ENCODE data around the gene OR14I1.

OR14I1 gene

GRCh38 chr1:248702714-248703113 lies at the start of gene OR14I1:
Gene OR14I1 (minus strand): TSS chr1:248702766.
- H3K4me3 ChIP-seq (ENCODE audit: low read depth, low read length) = no peak within 1 kb of the TSS
- DNase-seq (ENCODE audit: low read depth) = no peak

GRCh38 chr1:248751635-248752034 lies 49.1 kb upstream of the OR14I1 start:
- no peak overlapping the region for H3K4me3 ChIP-seq (ENCODE audit: low read depth, low read length)
- no peak for DNase-seq (ENCODE audit: low read depth)

- DNase-seq (ENCODE audit: low read depth) = no peak
- H3K4me3 ChIP-seq (ENCODE audit: low read depth, low read length) = no peak overlapping the region
Measured at GRCh38 chr1:248751142-248751541, 48.6 kb upstream of the OR14I1 start.

GRCh38 chr1:248750496-248750895 lies 47.9 kb upstream of the OR14I1 start:
- DNase-seq (ENCODE audit: low read depth) = no peak

GRCh38 chr1:248748211-248748610 lies 45.6 kb upstream of the OR14I1 start:
- no peak for DNase-seq (ENCODE audit: low read depth)
- H3K4me3 ChIP-seq (ENCODE audit: low read depth, low read length) = no peak overlapping the region

More at GRCh38 chr1:248750496-248750895, 47.9 kb upstream of the OR14I1 start:
- H3K4me3 ChIP-seq (ENCODE audit: low read depth, low read length) = no peak overlapping the region

- DNase-seq (ENCODE audit: low read depth) = no peak
Measured at GRCh38 chr1:248740876-248741275, 38.3 kb upstream of the OR14I1 start.

GRCh38 chr1:248739572-248740205 lies 37.1 kb upstream of the OR14I1 start:
- H3K4me3 ChIP-seq (ENCODE audit: low read depth, low read length) = no peak overlapping the region
- DNase-seq (ENCODE audit: low read depth) = no peak

More at GRCh38 chr1:248740876-248741275, 38.3 kb upstream of the OR14I1 start:
- H3K4me3 ChIP-seq (ENCODE audit: low read depth, low read length) = no peak overlapping the region

GRCh38 chr1:248737457-248737856 lies 34.9 kb upstream of the OR14I1 start:
- no peak for DNase-seq (ENCODE audit: low read depth)
- H3K4me3 ChIP-seq (ENCODE audit: low read depth, low read length) = no peak overlapping the region

- H3K4me3 ChIP-seq (ENCODE audit: low read depth, low read length) = no peak overlapping the region
- DNase-seq (ENCODE audit: low read depth) = no peak
Measured at GRCh38 chr1:248736977-248737376, 34.4 kb upstream of the OR14I1 start.

GRCh38 chr1:248733566-248733965 lies 31.0 kb upstream of the OR14I1 start:
- no peak overlapping the region for H3K4me3 ChIP-seq (ENCODE audit: low read depth, low read length)
- no peak for DNase-seq (ENCODE audit: low read depth)

GRCh38 chr1:248730507-248731335 lies 28.2 kb upstream of the OR14I1 start:
- no peak for DNase-seq (ENCODE audit: low read depth)
- no peak overlapping the region for H3K4me3 ChIP-seq (ENCODE audit: low read depth, low read length)

GRCh38 chr1:248714248-248714647 lies 11.7 kb upstream of the OR14I1 start:
- no peak overlapping the region for H3K4me3 ChIP-seq (ENCODE audit: low read depth, low read length)
- no peak for DNase-seq (ENCODE audit: low read depth)

- DNase-seq (ENCODE audit: low read depth) = no peak
- H3K4me3 ChIP-seq (ENCODE audit: low read depth, low read length) = no peak overlapping the region
Measured at GRCh38 chr1:248710305-248710900, 7.8 kb upstream of the OR14I1 start.

- no peak overlapping the region for H3K4me3 ChIP-seq (ENCODE audit: low read depth, low read length)
- no peak for DNase-seq (ENCODE audit: low read depth)
Measured at GRCh38 chr1:248704606-248705005, 2.0 kb upstream of the OR14I1 start.

- no peak for DNase-seq (ENCODE audit: low read depth)
- no peak overlapping the region for H3K4me3 ChIP-seq (ENCODE audit: low read depth, low read length)
Measured at GRCh38 chr1:248703674-248704073, 1.1 kb upstream of the OR14I1 start.

- no peak overlapping the region for H3K4me3 ChIP-seq (ENCODE audit: low read depth, low read length)
- DNase-seq (ENCODE audit: low read depth) = no peak
Measured at GRCh38 chr1:248699099-248699498, 3.5 kb downstream of the OR14I1 start.

GRCh38 chr1:248697907-248698306 lies 4.7 kb downstream of the OR14I1 start:
- H3K4me3 ChIP-seq (ENCODE audit: low read depth, low read length) = no peak overlapping the region

GRCh38 chr1:248696774-248697173 lies 5.8 kb downstream of the OR14I1 start:
- H3K4me3 ChIP-seq (ENCODE audit: low read depth, low read length) = no peak overlapping the region

More at GRCh38 chr1:248697907-248698306, 4.7 kb downstream of the OR14I1 start:
- no peak for DNase-seq (ENCODE audit: low read depth)

GRCh38 chr1:248696261-248696660 lies 6.3 kb downstream of the OR14I1 start:
- no peak overlapping the region for H3K4me3 ChIP-seq (ENCODE audit: low read depth, low read length)
- no peak for DNase-seq (ENCODE audit: low read depth)

More at GRCh38 chr1:248696774-248697173, 5.8 kb downstream of the OR14I1 start:
- no peak for DNase-seq (ENCODE audit: low read depth)

GRCh38 chr1:248695451-248696132 lies 7.0 kb downstream of the OR14I1 start:
- H3K4me3 ChIP-seq (ENCODE audit: low read depth, low read length) = no peak overlapping the region
- no peak for DNase-seq (ENCODE audit: low read depth)
